GM18858 (cell line): ENCODE data around the gene CASP8AP2.
"Not testable (repeated sequence)": the region's sequence is repeated elsewhere in the genome, so short reads cannot be mapped to it uniquely, and the experiment has no call there.

Experiments used
- ATAC-seq: cut with Tn5 transposase; IDR thresholded peaks from one replicate; pipeline ENCODE4 v1.9.1; 2021; ENCODE audit not compliant: unreplicated experiment

Gene CASP8AP2

DNA sequence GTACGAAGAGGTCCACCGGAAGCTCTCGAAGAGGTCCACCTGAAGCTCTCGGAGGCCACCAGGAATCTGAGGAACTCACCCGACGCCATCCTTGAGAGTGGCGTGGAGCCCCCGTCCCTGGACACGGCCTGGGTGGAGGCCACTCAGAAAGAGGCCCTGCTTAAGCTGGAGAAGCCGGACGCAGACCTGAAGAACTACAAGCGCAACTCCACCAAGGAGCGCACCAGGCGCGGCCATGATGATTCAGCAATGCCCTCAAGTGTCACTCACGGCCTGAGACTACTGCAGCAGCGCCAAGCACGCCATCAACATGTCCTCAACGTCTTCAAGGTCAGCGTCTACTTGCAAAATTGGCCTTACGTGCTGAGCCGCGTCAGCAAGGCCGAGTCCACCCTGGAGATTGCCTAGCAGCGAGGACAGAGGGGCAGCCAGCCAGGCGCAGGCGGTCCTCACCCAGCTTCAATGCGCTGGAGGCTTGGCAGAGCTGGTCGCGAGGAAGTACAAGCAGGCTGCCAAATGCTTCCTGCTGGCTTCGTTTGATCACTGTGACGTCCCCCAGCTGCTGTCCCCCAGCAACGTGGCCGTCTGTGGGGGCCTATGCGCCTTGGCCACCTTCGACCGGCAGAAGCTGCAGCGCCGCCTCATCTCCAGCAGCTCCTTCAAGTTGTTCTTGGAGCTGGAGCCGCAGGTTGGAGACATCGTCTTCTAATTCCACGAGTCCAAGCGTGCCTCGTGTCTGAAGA lies 56.9 kb downstream of the CASP8AP2 start:
- ATAC-seq: no peak

DNA sequence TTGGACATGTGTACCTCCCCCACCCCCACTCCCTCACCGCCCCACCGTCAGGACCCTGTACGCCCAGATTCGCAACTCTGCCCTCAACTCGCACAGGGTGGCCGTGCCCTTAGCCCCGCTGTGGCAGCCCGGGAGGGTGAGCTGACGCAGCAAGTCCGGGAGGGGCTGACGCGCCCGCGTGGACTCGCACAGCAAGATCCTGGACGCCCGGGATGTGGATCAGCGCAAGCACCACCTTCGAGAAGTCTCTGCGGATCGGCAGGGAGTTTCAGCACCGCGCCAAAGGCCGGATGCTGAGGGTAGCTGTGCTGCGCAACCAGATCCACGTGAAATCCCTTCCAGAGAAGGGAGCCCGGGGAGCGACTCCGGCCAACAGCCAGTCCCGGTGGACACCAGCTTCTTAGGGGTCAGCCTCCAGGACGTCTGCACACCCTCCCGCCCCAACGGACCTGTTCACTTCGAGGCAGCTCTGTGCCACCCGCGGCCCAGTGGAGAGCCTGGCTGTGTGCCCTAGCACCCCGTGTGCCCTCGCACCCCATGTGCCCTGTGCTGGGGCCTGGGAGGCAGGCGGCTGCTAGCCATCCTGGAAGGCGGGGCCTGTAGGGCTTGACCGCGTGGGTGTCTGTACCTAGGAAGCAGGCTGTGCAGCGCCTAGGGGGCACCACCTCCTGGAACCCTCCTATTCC lies 57.9 kb downstream of the CASP8AP2 start:
- ATAC-seq: no peak

DNA sequence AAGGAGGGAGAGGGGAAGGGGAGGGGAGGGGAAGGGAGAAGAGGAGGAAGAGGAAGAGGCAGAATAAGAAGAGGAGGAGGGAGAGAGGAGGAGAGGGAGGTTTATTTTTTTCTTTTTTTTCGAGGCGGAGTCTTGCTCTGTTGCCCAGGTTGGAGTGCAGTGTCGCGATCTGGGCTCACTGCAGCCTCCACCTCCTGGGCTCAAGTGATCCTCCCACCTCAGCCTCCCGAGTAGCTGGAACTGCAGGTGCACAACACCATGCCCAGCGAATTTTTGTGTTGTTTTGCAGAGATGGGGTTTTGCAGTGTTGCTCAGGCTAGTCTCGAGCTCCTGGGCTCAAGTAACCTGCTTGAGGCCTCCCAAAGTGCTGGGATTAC lies 58.4 kb downstream of the CASP8AP2 start:
- ATAC-seq: no peak

DNA sequence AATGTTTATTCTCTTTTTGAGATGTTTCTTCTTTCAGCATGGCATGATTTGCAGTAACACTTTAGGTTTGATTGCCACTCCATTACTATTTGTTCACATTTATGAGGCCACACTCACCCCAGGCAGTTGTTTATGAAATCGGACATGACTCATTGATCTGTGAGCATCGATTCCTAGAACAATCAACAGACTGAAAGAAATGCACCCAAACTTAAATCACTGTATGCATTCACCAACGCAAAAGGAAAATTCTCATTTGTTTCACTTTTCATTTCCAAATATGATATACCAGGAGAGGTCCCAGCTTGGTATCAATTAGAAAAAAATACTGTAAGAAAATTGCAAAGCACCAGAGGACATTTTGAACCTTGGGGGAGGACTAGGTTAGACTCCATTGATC lies 59.2 kb downstream of the CASP8AP2 start:
- ATAC-seq: no peak

DNA sequence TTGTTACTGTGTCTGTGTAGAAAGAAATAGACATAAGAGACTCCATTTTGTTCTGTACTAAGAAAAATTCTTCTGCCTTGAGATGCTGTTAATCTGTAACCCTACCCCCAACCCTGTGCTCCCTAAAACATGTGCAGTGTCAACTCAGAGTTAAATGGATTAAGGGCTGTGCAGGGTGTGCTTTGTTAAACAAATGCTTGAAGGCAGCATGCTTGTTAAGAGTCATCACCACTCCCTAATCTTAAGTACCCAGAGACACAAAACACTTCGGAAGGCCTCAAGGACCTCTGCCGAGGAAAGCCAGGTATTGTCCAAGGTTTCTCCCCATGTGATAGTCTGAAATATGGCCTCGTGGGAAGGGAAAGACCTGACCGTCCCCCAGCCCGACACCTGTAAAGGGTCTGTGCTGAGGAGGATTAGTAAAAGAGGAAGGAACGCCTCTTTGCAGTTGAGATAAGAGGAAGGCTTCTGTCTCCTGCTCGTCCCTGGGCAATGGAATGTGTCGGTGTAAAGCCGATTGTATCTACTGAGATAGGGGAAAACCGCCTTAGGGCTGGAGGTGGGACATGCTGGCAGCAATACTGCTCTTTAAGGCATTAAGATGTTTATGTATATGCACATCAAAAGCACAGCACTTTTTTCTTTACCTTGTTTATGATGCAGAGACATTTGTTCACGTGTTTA lies 61.3 kb downstream of the CASP8AP2 start:
- not testable (repeated sequence) for ATAC-seq

DNA sequence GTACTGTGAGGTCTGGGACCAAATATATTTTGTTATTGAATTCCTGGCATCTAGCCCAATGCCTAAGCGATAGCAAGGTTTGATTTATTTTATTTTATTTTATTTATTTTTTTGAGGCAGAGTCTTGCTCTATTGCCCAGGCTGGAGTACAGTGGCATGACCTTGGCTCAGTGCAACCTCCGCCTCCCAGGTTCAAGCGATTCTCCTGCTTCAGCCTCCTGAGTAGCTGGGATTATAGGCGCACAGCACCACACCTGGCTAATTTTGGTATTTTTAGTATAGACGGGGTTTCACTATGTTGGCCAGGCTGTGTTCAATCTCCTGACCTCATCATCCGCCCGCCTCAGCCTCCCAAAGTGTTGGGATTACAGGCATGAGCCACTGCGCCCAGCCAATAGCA lies 62.9 kb downstream of the CASP8AP2 start:
- not testable (repeated sequence) for ATAC-seq

DNA sequence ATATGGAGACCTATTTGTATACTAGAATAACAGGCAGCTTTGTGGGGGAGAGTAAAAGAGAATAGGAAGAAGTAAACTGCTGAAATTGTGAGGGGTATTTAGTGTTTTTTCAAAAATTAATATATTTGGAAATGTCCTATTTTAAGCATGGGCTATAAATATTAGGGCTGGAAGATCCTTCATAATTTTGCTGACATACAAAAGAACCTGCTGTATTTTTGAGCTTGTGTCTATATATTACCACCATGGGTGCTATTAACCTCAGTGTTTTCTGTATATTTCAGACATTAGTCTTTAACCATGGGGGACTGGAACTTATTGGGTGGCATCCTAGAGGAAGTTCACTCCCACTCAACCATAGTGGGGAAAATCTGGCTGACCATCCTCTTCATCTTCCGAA lies 64.5 kb downstream of the CASP8AP2 start, which contains the start of gene GJA10:
Gene GJA10 (plus strand): TSS at position 301 of the 400 bp plus-strand sequence. CDS start 0 bp downstream, at position 301.
- no peak for ATAC-seq

DNA sequence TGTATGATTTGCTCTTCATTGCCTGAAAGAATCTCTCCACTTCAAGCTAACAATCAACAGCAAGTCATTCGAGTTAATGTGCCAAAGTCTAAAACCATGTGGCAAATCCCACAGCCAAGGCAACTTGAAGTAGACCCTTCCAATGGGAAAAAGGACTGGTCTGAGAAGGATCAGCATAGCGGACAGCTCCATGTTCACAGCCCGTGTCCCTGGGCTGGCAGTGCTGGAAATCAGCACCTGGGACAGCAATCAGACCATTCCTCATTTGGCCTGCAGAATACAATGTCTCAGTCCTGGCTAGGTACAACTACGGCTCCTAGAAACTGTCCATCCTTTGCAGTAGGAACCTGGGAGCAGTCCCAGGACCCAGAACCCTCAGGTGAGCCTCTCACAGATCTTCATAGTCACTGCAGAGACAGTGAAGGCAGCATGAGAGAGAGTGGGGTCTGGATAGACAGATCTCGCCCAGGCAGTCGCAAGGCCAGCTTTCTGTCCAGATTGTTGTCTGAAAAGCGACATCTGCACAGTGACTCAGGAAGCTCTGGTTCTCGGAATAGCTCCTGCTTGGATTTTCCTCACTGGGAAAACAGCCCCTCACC lies 65.7 kb downstream of the CASP8AP2 start:
- ATAC-seq: no peak

DNA sequence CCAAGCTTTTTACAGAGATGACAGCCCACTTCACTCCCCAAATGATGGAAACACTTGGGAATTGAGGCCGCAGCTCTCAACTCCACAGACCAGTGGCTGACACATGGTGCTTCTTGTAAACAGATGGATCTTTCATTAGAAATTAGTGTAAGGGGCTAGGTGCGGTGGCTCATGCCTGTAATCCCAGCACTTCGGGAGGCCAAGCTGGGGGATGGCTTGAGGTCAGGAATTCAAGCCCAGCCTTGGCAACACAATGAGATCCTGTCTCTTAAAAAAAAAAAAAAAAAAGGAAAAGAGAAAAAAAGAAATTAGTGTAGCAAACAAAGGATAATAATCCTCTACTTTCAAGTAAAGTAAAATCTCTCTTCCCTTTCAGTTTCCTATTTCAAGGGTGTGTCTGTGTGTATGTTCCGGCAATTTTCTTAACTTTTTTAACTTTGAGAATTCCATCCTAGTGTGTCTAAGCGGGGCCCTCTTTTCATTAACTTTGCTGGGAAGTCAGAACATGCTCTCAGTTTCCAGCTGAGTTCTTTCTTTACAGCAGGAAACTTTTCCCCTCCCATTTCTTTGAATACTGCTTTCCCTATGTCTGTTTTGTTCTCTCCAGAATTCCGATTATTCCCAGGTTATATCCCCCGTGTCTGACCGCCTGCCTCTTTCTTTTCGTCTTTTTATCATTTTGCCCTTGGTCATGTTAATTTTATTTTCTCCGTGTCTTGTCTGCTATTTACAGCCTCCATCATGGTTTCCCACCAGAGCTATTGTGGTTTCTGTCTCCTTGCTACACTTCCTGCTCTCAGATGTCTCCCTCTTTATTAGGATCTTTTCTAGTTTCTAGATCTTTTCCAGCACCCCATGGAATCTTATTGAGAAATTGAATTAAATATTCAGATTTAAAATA lies 80.6 kb downstream of the CASP8AP2 start:
- not testable (repeated sequence) for ATAC-seq

DNA sequence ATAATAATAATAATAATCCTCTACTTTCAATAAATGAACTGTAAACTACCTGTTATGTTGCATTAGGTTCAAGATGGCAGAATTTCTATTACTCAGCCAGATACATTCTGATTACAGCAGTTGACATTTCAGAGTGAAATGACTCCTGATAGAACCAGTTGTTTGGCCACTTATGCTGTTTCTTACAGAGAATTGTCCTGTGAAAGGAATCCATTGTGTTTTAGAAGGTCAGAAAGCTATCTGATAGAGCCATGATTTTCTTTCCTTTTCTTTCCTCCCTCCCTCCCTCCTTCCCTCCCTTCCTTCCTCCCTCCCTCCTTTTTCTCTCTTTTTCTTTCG lies 81.2 kb downstream of the CASP8AP2 start:
- ATAC-seq: no peak

DNA sequence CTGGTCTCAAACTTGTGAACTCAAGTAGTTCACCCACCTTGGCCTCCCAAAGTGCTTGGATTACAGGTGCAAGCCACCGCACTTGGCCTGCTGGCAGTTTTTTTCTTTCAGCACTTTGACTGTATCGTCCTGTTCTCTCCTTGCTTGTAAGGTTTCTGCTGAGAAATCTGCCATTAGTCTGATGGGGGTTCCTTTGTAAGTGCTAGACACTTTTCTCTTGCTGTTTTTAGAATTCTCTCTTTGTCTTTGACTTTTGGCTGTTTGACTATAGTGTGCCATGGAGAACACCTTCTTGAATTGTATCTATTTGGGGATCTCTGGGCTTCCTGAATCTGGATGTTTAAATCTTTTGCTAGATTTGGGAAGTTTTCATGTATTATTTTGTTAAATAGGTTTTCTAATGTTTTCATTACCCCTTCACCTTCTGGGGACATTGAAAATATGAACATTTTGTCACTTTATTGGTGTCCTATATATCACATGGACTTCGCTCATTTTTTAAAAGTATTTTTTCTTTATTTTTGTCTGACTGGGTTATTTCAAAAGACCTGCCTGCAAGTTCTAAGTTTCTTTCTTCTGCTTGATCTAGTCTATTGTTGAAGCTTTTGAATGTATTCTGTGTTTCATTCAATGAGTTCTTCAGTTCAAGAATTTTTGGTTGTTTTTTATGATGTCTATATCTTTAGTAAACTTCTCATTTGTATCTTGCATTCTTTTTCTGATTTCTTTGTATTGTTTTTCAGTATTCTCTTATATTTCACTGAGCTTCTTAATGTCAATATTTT lies 86.6 kb downstream of the CASP8AP2 start:
- ATAC-seq: no peak

DNA sequence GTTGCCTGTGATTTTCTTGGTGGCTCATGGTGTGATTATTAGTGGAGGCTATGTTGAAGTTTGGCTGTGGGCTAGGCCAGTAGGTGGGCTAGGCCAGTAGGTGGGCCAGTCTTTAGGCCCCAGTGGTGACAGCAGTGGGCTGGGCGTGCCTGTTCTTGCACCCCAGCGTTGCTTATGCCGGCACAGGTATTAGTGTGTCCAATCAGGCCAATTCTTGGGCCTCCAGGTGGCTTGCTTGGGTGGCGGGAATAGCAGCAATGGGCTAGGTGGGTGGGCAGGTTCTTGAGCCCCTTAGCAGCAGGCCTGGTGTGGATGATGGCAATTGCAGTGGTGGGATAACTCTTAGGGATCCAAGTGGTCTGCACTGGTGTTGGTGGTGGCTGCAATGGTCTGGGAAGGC lies 87.5 kb downstream of the CASP8AP2 start:
- no peak for ATAC-seq

DNA sequence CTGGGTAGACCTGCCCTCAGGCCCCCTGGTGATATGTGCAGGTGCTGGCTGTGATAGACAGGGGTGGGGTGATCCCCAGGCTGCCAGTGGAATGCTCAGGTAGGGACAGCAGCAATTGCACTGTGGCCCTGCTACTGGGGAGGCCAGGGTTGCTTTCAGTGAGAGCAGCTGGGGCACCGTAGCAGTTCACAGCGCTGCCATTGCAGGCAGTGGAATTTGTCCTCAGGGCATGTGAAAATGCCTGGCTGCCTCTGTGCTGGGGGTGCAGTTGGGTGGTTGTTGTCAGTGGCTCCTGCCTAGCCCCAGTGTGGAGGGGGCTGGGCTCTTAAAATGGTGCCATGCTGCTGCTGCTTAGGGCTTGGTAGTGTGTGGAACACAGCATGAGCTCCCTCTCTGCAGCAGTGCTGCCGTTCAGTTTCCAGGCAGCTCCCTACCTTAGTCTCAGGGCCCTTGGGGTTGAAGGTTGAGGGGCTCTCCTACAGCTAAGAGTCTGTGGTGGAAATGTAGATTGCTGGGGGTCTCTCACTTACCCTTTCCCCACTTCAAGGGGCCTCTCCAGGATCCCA lies 88.2 kb downstream of the CASP8AP2 start:
- ATAC-seq: no peak
